ES-I3 (cell line): Measurements from ENCODE around the gene CLCN6.

ENCODE experiments used
- H3K36me3 ChIP-seq: 2 replicates; pipeline ENCODE4 v1.6.1; 2013; ENCODE audit warnings: mild to moderate bottlenecking, low read length, control low read depth, moderate library complexity; ENCODE audit not compliant: insufficient read depth
- H3K4me1 ChIP-seq: 2 replicates; pipeline ENCODE4 v1.6.1; 2013; ENCODE audit warnings: mild to moderate bottlenecking, control low read depth, low read length; ENCODE audit not compliant: insufficient read depth
- H3K9ac ChIP-seq: 2 replicates; pipeline ENCODE4 v1.6.1; 2013; ENCODE audit warnings: low read depth, mild to moderate bottlenecking, low read length, moderate library complexity
- H3K9me3 ChIP-seq: 2 replicates; pipeline ENCODE4 v1.6.1; 2013; ENCODE audit warnings: mild to moderate bottlenecking, low read length, moderate library complexity; ENCODE audit not compliant: control insufficient read depth, insufficient read depth

CLCN6 gene

DNA sequence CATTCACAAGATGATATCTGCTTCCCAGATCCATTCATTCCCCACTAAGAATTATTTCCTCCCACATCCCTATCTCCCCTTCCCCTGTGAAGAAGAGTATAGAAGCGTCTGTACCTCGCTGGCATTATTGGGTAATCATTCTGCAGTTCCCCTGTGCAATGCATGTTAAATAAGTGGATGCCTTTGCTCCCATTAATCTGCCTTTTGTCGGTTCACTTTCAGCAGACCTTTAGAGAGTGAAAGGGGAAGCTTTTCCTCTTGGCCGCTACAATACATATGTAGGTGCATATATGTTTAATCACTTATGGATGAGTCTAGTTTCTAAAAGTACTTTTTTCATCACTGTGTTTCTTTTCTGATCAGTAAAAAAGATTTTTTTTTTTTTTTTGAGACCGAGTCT lies 7.0 kb downstream of the CLCN6 start:
- H3K9me3 ChIP-seq, result no peaks in the 10 kb centered on the region
- no peaks in the 10 kb centered on the region for H3K4me1 ChIP-seq
- peaks cover 24% of the 10 kb centered on the region; the same call in 1 of the 2 replicates for H3K36me3 ChIP-seq
- no peak overlapping the region for H3K9ac ChIP-seq

DNA sequence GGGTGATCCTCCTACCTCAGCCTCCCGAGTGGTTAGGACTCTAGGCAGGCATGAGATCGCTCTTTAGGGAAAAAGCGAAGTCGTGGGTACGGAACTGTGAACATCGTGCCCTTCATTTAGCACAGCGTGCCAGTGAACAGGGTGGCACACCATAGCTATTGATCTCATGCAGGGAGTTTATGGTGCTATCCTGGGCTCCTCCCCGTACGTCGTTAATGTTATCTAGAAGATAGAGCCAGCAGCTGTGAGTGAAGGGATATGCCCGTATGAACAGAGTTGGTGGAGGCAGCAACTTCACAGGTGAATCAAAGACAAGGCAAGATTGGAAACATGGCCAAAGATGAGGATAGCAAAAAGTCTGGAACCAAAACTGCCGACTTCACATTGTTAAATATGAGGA lies 11.2 kb downstream of the CLCN6 start:
- no peaks in the 10 kb centered on the region for H3K4me1 ChIP-seq
- no peaks in the 10 kb centered on the region for H3K9me3 ChIP-seq
- no peak overlapping the region for H3K9ac ChIP-seq
- peaks cover 24% of the 10 kb centered on the region; the same call in 1 of the 2 replicates for H3K36me3 ChIP-seq

DNA sequence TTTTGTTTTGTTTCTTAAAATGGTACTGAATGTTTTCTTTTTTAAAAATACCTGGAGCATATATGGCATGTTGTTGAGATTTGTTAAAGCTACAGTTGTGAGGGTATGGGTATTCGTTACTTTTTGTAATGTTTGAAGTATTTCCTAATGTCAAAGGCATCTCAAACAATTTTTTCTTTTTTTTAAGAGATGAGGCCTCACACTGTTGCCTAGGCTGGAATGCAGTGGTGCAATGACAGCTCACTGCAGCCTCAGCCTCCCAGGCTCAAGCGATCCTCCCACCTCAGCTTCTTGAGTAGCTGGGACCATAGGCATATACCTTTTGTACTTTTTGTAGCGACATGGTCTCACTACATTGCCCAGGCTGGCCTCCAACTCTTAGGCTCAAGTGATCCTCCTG lies 16.1 kb downstream of the CLCN6 start:
- peaks cover 8% of the 10 kb centered on the region; the same call in 1 of the 2 replicates for H3K36me3 ChIP-seq

DNA sequence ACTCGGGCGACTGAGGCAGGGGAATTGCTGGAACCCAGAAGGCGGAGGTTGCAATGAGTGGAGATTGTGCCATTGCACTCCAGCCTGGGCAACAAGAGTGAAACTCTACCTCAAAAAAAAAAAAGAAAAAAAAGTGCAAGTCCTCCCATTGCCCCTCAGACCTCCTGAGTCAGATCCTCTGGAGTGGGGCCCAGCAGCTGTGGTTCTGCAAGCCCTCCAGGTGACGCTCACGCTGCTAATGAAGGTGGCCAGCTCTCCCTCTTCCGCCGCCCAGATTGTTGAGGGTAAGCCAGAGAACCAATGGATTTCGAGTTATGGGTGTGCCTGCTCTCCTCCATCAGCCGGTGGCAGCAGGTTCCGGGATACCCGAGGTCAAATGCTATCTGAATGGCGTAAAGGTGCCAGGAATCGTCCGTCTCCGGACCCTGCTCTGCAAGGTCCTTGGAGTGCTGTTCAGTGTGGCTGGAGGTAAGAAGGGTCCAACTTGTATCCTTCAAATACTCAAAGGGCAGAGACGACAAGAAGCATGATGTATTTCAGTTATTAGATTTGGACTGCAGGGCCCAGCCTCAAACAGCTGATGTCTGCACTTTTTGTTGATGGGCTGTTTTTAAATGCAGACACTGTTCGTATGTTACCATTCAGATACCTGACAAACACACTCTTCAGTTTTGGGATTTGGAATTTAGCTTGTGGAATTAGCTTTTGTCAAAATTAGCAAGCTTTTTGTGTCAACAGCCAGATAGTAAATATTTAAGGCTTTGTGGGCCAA lies 17.6 kb downstream of the CLCN6 start:
- H3K9me3 ChIP-seq, result no peaks in the 10 kb centered on the region
- H3K4me1 ChIP-seq, result no peaks in the 10 kb centered on the region
- peaks cover 4% of the 10 kb centered on the region for H3K36me3 ChIP-seq
- H3K9ac ChIP-seq, result no peak overlapping the region

More for the DNA sequence above, 16.1 kb downstream of the CLCN6 start:
- H3K9ac ChIP-seq, result no peak overlapping the region
- no peaks in the 10 kb centered on the region for H3K4me1 ChIP-seq
- no peaks in the 10 kb centered on the region for H3K9me3 ChIP-seq

DNA sequence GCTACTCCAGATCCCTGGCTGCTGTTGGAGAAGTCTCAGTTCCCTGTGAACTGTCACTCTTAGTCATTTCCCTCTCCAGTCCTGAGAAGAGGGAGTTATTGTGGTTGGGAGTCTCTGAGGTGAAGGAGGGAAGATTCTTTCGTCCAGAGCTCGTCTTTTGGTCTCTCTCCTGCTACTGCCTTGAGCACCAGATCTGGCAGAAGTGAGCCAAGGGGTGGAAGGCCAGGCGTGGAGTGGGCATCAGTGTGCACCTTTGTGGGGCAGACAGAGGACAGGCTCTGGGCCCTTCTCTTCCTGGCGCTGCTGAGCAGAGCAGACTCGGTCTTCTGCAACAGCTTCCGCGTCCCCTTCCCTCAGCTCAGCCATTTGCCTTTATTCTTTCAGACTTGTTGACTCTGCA lies 19.1 kb downstream of the CLCN6 start:
- Histone ChIP-seq H3K9me3 (no peaks in the 10 kb centered on the region), H3K36me3 (peaks cover 12% of the 10 kb centered on the region), H3K4me1 (no peaks in the 10 kb centered on the region), H3K9ac (no peak overlapping the region)

DNA sequence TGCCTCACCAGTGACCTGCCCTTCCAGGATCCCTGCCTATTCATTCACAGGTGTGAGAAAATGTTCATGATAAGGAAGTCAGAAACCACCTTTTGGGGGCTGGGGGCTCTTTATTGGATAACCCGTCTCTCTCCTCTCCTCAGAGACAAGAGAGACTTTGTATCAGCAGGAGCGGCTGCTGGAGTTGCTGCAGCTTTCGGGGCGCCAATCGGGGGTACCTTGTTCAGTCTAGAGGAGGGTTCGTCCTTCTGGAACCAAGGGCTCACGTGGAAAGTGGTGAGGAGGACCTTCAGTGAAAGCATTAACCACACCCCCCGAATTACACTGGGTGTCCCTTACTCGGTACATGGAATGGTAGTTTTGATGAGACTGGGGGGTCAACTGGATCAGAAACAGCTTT lies 21.0 kb downstream of the CLCN6 start:
- H3K4me1 ChIP-seq, result no peaks in the 10 kb centered on the region
- peaks cover 16% of the 10 kb centered on the region for H3K36me3 ChIP-seq
- H3K9ac ChIP-seq, result no peak overlapping the region
- H3K9me3 ChIP-seq, result no peaks in the 10 kb centered on the region

DNA sequence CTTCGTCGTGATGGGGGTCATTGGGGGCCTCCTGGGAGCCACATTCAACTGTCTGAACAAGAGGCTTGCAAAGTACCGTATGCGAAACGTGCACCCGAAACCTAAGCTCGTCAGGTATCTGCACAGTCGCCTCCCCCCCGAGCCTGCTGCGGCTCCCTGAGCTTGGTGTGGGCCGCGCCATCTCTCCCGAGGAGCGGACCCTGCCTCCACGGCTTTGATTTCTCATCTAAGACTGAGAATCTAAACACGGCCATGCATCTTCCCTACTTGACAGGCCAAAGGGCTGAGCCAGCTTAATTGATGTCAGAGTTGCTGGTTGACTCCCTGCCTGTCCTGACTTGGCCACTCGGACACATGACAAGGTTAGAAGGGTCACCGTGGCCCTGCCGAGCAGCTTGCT lies 22.5 kb downstream of the CLCN6 start:
- H3K9me3 ChIP-seq, result no peaks in the 10 kb centered on the region
- no peaks in the 10 kb centered on the region for H3K4me1 ChIP-seq
- peaks cover 16% of the 10 kb centered on the region for H3K36me3 ChIP-seq
- H3K9ac ChIP-seq, result no peak overlapping the region

DNA sequence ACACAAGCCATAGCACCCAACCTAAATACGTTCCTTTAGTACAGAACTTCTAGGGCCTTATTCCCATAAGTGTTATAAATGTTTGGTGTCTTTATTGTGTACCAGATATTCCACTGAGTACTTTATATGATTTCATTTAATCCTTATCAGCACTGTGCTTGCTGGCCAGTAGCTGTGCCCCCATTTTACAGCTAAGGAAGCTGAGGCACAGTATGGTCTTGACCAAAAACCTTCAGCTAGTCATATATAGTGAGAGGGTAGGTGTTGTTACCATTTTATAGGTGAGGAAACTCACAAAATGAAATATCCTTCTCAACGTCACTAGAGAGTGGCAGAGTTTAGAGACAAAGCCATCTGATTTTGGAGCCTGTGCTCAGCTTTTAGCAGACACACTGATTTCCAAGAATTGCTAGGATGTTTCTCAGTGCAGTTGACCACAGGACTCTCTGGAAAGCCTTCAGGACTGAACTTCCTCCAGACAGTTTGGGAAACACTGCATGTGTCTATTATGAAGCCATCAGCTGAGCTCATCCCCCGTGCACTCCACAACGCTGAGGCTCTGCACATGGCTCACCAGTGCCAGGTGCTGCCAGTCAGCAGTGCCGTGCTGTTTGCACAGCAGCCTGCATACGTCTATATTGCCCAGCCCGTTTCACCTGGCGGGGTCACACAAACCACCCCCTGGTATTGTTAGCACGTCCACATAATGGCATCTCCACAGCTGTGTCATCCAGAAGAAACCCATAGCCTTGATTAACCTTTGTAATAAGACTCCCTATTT lies 26.1 kb downstream of the CLCN6 start:
- Histone ChIP-seq H3K9ac (no peak overlapping the region), H3K36me3 (peaks cover 31% of the 10 kb centered on the region), H3K9me3 (no peaks in the 10 kb centered on the region), H3K4me1 (no peaks in the 10 kb centered on the region)

DNA sequence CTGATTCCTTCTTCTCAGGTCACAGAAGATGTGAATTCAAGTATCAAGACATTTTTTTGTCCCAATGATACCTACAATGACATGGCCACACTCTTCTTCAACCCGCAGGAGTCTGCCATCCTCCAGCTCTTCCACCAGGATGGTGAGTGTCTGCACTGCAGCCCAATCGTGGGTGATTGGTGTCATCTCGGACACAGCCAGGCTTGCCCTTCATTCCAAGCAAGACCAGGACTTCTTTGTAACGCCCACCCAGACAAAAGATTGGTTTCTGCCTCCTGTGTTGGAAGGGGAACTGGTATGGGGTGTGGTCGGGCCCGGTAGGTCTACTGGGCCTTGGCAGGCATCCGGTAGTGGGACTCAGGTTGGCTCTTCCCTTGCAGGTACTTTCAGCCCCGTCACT lies 27.5 kb downstream of the CLCN6 start:
- Histone ChIP-seq H3K9me3 (no peaks in the 10 kb centered on the region), H3K36me3 (peaks cover 30% of the 10 kb centered on the region), H3K4me1 (no peaks in the 10 kb centered on the region), H3K9ac (no peak overlapping the region)

DNA sequence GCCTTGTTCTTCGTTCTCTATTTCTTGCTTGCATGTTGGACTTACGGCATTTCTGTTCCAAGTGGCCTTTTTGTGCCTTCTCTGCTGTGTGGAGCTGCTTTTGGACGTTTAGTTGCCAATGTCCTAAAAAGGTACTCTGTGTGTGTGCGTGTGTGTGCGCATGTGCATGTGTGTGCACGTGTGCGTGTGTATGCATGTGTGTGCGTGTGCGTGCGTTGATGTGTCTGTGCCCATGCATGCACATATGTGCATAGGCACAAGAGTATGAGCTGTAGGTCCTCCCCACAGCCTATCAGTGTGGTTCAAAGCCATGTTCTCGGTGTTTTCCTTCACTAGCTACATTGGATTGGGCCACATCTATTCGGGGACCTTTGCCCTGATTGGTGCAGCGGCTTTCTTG lies 27.9 kb downstream of the CLCN6 start:
- peaks cover 27% of the 10 kb centered on the region for H3K36me3 ChIP-seq
- H3K9me3 ChIP-seq, result no peaks in the 10 kb centered on the region
- no peaks in the 10 kb centered on the region for H3K4me1 ChIP-seq
- no peak overlapping the region for H3K9ac ChIP-seq

DNA sequence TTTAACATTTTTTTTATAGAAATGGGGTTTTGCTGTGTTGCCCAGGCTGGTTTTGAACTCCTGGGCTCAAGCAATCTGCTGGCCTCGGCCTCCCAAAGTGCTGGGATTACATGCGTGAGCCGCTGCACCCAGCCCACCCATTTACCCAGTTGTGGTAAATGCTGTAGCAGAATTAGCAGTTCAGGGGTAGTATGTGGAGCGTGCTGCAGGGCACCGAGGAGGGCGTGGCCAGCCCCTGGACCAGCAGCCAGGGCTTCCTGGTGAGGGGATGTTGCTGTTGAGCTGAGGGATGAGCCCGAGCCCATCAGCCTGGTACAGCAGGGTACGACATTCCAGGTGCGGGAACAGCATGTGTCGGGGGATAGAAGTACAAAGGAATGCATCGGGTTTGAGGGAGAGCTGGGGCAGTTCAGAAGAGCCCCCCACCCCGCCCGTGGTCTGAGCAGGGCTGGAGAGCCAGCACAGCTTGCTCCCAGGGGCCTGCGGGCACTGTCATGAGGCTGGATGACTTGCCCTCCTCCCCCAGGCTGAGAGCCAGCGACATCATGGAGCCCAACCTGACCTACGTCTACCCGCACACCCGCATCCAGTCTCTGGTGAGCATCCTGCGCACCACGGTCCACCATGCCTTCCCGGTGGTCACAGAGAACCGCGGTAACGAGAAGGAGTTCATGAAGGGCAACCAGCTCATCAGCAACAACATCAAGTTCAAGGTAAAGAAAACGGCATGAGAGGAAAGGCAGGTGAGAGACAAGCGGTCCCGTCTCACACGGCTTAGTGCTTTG lies 29.6 kb downstream of the CLCN6 start:
- Histone ChIP-seq H3K9ac (no peak overlapping the region), H3K4me1 (no peaks in the 10 kb centered on the region), H3K36me3 (peaks cover 37% of the 10 kb centered on the region), H3K9me3 (no peaks in the 10 kb centered on the region)

DNA sequence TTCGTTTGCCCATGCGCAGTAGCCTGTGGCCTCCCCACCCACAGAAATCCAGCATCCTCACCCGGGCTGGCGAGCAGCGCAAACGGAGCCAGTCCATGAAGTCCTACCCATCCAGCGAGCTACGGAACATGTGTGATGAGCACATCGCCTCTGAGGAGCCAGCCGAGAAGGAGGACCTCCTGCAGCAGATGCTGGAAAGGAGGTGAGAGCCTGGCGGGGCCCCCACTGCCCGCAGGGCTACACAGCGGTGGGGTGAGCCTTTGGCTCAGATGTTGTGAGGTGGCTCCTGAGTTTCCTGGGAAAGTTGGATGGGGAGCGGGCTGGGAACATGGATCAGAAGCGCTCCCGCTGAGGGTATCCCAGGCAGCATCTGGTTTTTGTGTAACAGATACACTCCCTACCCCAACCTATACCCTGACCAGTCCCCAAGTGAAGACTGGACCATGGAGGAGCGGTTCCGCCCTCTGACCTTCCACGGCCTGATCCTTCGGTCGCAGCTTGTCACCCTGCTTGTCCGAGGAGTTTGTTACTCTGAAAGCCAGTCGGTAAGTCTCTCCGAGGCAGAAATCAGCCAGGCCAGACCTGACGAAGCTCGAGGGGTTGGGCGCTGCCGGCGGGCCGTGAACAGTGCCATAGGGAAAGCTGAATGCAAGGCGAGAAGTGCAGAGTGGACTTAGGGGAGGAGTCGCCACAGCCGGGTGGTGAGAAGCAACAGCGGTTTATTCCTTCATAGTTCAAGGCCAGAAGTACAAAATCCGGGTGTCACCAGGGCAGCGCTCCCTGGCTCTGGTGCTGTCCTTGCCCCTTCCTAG lies 31.2 kb downstream of the CLCN6 start:
- Histone ChIP-seq H3K9ac (no peak overlapping the region), H3K4me1 (no peaks in the 10 kb centered on the region), H3K36me3 (peaks cover 46% of the 10 kb centered on the region), H3K9me3 (no peaks in the 10 kb centered on the region)

DNA sequence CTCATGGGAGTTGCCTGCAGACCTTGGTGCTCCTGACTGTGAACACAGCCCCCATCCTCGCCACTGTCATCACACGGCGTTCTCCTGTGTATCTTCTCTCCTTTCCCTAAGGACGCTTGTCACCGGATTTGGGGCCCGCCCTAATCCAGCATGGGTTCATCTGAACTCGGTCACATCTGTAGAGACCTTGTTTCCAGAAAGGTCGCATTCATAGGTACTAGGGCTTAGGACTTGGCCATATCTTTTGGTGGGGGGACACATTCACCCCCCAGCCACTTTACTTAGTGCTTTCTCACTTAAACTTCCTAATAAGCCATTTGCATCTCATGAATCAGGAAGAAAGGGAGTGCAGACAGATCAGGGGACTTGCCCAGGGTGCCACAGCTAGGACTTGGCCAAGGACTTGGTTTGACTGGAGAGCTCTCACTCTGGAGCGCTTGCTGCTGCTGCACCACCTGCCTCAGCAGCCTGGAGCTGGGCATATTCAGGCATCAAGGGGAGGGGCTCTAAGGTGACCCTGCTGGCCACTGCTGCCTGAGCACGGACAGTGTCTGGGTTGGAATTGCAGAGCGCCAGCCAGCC lies 31.9 kb downstream of the CLCN6 start:
- H3K36me3 ChIP-seq, result peaks cover 53% of the 10 kb centered on the region
- H3K9me3 ChIP-seq, result no peaks in the 10 kb centered on the region
- no peaks in the 10 kb centered on the region for H3K4me1 ChIP-seq
- H3K9ac ChIP-seq, result no peak overlapping the region
